ENCODE results near the gene RBM20. TPM values are rescaled to one million over a fixed set of nuclear protein-coding genes. Genes with fewer than 3 reads are reported as not detected.

RBM20 gene
- polyA plus RNA-seq, 3 donors, result not detected

GRCh38 chr10:110863361-110863760 lies 219.2 kb downstream of the RBM20 start:
- H3K4me3 ChIP-seq (replicated peaks in 1 of 3; ENCODE audit: low read depth in 2 of 3, low read length in 3 of 3), result peak overlapping the region in 1 of 3 experiments; percentile 32
- Mint-ChIP-seq H3K36me3 (peaks cover 0 to 2% of the 10 kb centered on the region in 2 donors), H3K4me3 (no peak overlapping the region), H3K27ac (peak overlapping the region; percentile 95 to 99 (median 98)), H3K4me1 (peaks cover 95% of the 10 kb centered on the region), H3K9me3 (no peaks in the 10 kb centered on the region), H3K27me3 (ENCODE audit: low read depth in 3 of 3) (peaks cover 0 to 3% (median 0%) of the 10 kb centered on the region in 3 donors)
- H2AFZ ChIP-seq (ENCODE audit: insufficient read depth, low read depth, low read length, poor library complexity, severe bottlenecking), result no peak overlapping the region
- TF ChIP-seq, protein P1, sequence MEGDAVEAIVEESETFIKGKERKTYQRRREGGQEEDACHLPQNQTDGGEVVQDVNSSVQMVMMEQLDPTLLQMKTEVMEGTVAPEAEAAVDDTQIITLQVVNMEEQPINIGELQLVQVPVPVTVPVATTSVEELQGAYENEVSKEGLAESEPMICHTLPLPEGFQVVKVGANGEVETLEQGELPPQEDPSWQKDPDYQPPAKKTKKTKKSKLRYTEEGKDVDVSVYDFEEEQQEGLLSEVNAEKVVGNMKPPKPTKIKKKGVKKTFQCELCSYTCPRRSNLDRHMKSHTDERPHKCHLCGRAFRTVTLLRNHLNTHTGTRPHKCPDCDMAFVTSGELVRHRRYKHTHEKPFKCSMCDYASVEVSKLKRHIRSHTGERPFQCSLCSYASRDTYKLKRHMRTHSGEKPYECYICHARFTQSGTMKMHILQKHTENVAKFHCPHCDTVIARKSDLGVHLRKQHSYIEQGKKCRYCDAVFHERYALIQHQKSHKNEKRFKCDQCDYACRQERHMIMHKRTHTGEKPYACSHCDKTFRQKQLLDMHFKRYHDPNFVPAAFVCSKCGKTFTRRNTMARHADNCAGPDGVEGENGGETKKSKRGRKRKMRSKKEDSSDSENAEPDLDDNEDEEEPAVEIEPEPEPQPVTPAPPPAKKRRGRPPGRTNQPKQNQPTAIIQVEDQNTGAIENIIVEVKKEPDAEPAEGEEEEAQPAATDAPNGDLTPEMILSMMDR (IDR thresholded peaks at IDR 0.05), result no peak
- intact Hi-C loops (cut with micrococcal nuclease), result no loop called here
- no peaks in the 10 kb centered on the region for H4K20me1 ChIP-seq (ENCODE audit: insufficient read depth, low read length)
- H3K27ac ChIP-seq (ENCODE audit: low read depth in 1 of 2, low read length in 2 of 2), result peak overlapping the region in 1 of 2 donors; percentile 98
- no peaks in the 10 kb centered on the region for H3K9me3 ChIP-seq (replicated peaks in 1 of 2; ENCODE audit: control insufficient read depth in 1 of 2, insufficient read depth in 1 of 2, low read length in 2 of 2)
- H3K36me3 ChIP-seq (replicated peaks in 1 of 2; ENCODE audit: control insufficient read depth in 1 of 2, insufficient read depth in 2 of 2, low read length in 2 of 2), result no peaks in the 10 kb centered on the region
- no peak for DNase-seq
- no peak overlapping the region for H3K9ac ChIP-seq (ENCODE audit: insufficient read depth, low read length, poor library complexity, severe bottlenecking)
- H3K4me1 ChIP-seq (ENCODE audit: control insufficient read depth in 1 of 2, insufficient read depth in 2 of 2, low read length in 2 of 2), result peaks cover 100% of the 10 kb centered on the region in 2 donors
- no peaks in the 10 kb centered on the region for H3K27me3 ChIP-seq (ENCODE audit: control insufficient read depth in 2 of 2, insufficient read depth in 2 of 2, low read length in 2 of 2)
- H3K4me2 ChIP-seq (replicated peaks; ENCODE audit: extremely low read depth, low read length, poor library complexity, severe bottlenecking), result no peak overlapping the region
- no peaks in the 10 kb centered on the region for H3K79me2 ChIP-seq (ENCODE audit: insufficient read depth, low read length)

GRCh38 chr10:110863956-110864355 lies 219.8 kb downstream of the RBM20 start:
- peaks cover 100% of the 10 kb centered on the region in 2 donors for H3K4me1 ChIP-seq (ENCODE audit: control insufficient read depth in 1 of 2, insufficient read depth in 2 of 2, low read length in 2 of 2)
- H3K4me3 ChIP-seq (replicated peaks in 1 of 3; ENCODE audit: low read depth in 2 of 3, low read length in 3 of 3), result peak overlapping the region in 1 of 3 experiments; percentile 68
- WGBS (ENCODE audit: insufficient coverage), result 81% methylated on average over 2 of the region's 2 CpGs
- peak overlapping the region; percentile 71 for H3K4me2 ChIP-seq (replicated peaks; ENCODE audit: extremely low read depth, low read length, poor library complexity, severe bottlenecking)
- Mint-ChIP-seq H3K27ac (peak overlapping the region; percentile 95 to 99 (median 98)), H3K4me3 (no peak overlapping the region), H3K36me3 (peaks cover 0 to 2% of the 10 kb centered on the region in 2 donors), H3K27me3 (ENCODE audit: low read depth in 3 of 3) (peaks cover 0 to 3% (median 0%) of the 10 kb centered on the region in 3 donors), H3K4me1 (peaks cover 96% of the 10 kb centered on the region), H3K9me3 (no peaks in the 10 kb centered on the region)
- peak overlapping the region; percentile 53 to 98 for H3K27ac ChIP-seq (ENCODE audit: low read depth in 1 of 2, low read length in 2 of 2)
- intact Hi-C loops (cut with micrococcal nuclease), result no loop called here
- no peaks in the 10 kb centered on the region for H3K27me3 ChIP-seq (ENCODE audit: control insufficient read depth in 2 of 2, insufficient read depth in 2 of 2, low read length in 2 of 2)
- no peaks in the 10 kb centered on the region for H3K79me2 ChIP-seq (ENCODE audit: insufficient read depth, low read length)
- H4K20me1 ChIP-seq (ENCODE audit: insufficient read depth, low read length), result no peaks in the 10 kb centered on the region
- DNase-seq, result no peak
- TF ChIP-seq, protein P1 (IDR thresholded peaks at IDR 0.05), result no peak
- H3K9me3 ChIP-seq (replicated peaks in 1 of 2; ENCODE audit: control insufficient read depth in 1 of 2, insufficient read depth in 1 of 2, low read length in 2 of 2), result no peaks in the 10 kb centered on the region
- no peaks in the 10 kb centered on the region for H3K36me3 ChIP-seq (replicated peaks in 1 of 2; ENCODE audit: control insufficient read depth in 1 of 2, insufficient read depth in 2 of 2, low read length in 2 of 2)
- H3K9ac ChIP-seq (ENCODE audit: insufficient read depth, low read length, poor library complexity, severe bottlenecking), result no peak overlapping the region
- no peak overlapping the region for H2AFZ ChIP-seq (ENCODE audit: insufficient read depth, low read depth, low read length, poor library complexity, severe bottlenecking)

Measured in CD14-positive monocyte (primary cell).